Measurements from ENCODE around the gene PHACTR2. TPM values are rescaled to one million over a fixed set of nuclear protein-coding genes. Genes with fewer than 3 reads are reported as not detected.
"Not testable (repeated sequence)": the region's sequence is repeated elsewhere in the genome, so short reads cannot be mapped to it uniquely, and the experiment has no call there.

The PHACTR2 gene
- total and polyA plus RNA-seq, 4 experiments from 2014 or later, result 13.1 to 61.3 (median 45.4) TPM

DNA sequence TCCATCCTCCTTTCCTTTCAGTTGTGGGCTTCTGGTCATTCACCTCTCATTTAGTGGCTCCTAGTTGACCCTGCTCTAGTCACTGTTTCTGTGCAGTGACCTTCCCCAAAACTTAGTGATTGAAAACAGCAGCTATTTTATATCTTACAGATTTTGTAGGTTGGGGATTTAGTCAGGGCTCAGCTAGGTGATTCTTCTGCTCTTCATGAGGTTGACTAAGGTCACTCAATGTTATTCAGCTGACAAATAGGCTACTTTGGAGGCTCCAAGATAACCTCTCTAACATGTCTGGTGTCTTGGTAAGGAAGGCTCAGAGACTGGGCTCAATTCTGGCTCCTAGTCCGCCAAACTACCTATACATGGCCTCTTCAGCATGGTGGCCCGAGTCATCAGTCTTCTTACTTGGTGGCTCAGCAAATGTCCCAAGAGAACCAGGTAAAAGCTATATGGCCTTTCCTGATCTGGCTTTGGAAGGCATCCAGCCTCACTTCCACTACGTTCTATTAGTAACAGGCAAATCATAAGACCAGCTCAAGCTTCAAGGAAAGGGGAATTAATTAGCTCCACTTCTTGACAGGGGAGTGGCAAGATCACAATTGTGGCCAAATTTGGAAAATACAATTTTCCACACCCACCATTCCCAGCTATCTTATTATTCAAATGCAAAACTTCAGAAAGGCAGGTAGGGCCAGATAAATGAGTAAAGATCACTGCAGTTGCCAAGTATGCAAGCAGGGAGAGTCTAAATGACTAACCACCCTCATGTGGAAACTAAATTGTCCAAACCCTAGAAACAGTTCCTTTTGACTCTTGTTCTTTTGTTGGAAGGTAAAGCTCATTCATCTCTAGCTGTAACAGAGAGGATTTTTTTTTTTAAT, 114.9 kb downstream of the PHACTR2 start:
- H3K36me3 ChIP-seq (ENCODE audit: insufficient read depth, low read length), result peaks cover 4% of the 10 kb centered on the region
- Mint-ChIP-seq H3K27me3 (no peaks in the 10 kb centered on the region), H3K4me1 (peaks cover 0 to 8% (median 5%) of the 10 kb centered on the region in 4 donors), H3K36me3 (peaks cover 81 to 84% of the 10 kb centered on the region in 2 donors), H3K4me3 (no peak overlapping the region), H3K9me3 (peaks cover 2 to 12% (median 5%) of the 10 kb centered on the region in 8 donors), H3K27ac (no peak overlapping the region)
- DNase-seq, result no peak
- CTCF ChIA-PET (ENCODE audit: partially characterized antibody), result interaction anchor here (1.2 kb wide), 1 partner anchor 218 kb away, joined by 3 read pairs; no protein-coding TSS in a partner anchor
- H3K4me3 ChIP-seq (ENCODE audit: low read length in 2 of 2), result no peak overlapping the region
- H3K27ac ChIP-seq (ENCODE audit: low read depth, low read length), result no peak overlapping the region
- H3K4me1 ChIP-seq (ENCODE audit: insufficient read depth, low read length), result no peaks in the 10 kb centered on the region
- intact Hi-C loops (cut with micrococcal nuclease), result no loop called here
- no peaks in the 10 kb centered on the region for H3K9me3 ChIP-seq (ENCODE audit: control insufficient read depth in 1 of 2, low read length in 2 of 2)
- no peaks in the 10 kb centered on the region for H3K27me3 ChIP-seq (ENCODE audit: insufficient read depth, low read length)
- POLR2A ChIA-PET (ENCODE audit: partially characterized antibody), result no interaction called here

DNA sequence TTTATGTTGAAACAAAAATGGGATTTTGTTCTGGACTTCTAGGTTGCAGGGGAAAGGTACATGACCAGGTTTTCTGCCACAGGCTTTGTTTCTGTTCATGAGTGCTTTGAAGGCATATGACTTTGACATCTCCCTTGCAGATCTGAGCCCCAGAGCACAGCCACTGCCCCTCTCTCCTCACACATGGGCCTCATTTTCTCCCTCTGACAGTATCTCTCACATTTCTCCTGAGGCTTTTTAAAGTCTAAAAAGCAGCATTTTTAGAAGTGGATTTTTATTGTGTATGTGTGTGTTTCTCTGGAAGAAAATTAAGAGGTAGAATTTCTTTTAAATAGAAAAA, 115.5 kb downstream of the PHACTR2 start:
- peak overlapping the region in 2 of 7 donors; percentile 19 to 67 for H3K27ac Mint-ChIP-seq
- H3K9me3 Mint-ChIP-seq, result peaks cover 4 to 18% (median 9%) of the 10 kb centered on the region in 8 donors
- Histone ChIP-seq H3K27me3 (ENCODE audit: insufficient read depth, low read length) (no peaks in the 10 kb centered on the region), H3K4me3 (ENCODE audit: low read length in 2 of 2) (no peak overlapping the region), H3K36me3 (ENCODE audit: insufficient read depth, low read length) (peaks cover 4% of the 10 kb centered on the region), H3K4me1 (ENCODE audit: insufficient read depth, low read length) (no peaks in the 10 kb centered on the region), H3K27ac (ENCODE audit: low read depth, low read length) (no peak overlapping the region), H3K9me3 (ENCODE audit: control insufficient read depth in 1 of 2, low read length in 2 of 2) (no peaks in the 10 kb centered on the region)
- POLR2A ChIA-PET (ENCODE audit: partially characterized antibody), result no interaction called here
- H3K4me3 Mint-ChIP-seq, result no peak overlapping the region
- no peak for DNase-seq
- intact Hi-C loops (cut with micrococcal nuclease), result no loop called here
- CTCF ChIA-PET (ENCODE audit: partially characterized antibody), result interaction anchor here (1.2 kb wide), 1 partner anchor 218 kb away, joined by 3 read pairs; no protein-coding TSS in a partner anchor
- H3K36me3 Mint-ChIP-seq, result peaks cover 81 to 85% of the 10 kb centered on the region in 2 donors
- H3K4me1 Mint-ChIP-seq, result peaks cover 0 to 10% (median 7%) of the 10 kb centered on the region in 4 donors
- no peaks in the 10 kb centered on the region for H3K27me3 Mint-ChIP-seq

DNA sequence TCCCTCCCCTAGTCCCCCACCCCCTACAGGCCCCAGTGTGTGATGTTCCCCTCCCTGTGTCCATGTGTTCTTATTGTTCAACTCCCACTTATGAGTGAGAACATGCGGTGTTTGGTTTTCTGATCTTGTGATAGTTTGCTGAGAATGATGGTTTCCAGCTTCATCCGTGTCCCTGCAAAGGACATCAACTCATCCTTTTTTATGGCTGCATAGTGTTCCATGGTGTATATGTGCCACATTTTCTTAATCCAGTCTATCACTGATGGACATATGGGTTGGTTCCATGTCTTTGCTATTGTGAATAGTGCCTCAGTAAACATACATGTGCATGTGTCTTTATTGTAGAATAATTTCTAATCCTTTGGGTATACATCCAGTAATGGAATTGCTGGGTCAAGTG, 118.8 kb downstream of the PHACTR2 start:
- H3K36me3 ChIP-seq (ENCODE audit: insufficient read depth, low read length); H3K4me3 ChIP-seq (ENCODE audit: low read length in 2 of 2); H3K27ac ChIP-seq (ENCODE audit: low read depth, low read length); H3K4me3 Mint-ChIP-seq; H3K27ac Mint-ChIP-seq; POLR2A ChIA-PET (ENCODE audit: partially characterized antibody); DNase-seq; H3K9me3 ChIP-seq (ENCODE audit: control insufficient read depth in 1 of 2, low read length in 2 of 2); CTCF ChIA-PET (ENCODE audit: partially characterized antibody); intact Hi-C loops (cut with micrococcal nuclease); H3K27me3 ChIP-seq (ENCODE audit: insufficient read depth, low read length); H3K27me3 Mint-ChIP-seq; H3K4me1 ChIP-seq (ENCODE audit: insufficient read depth, low read length): not testable (repeated sequence)
- peaks cover 79 to 80% of the 10 kb centered on the region in 2 donors for H3K36me3 Mint-ChIP-seq
- peaks cover 3 to 15% (median 11%) of the 10 kb centered on the region in 4 donors for H3K4me1 Mint-ChIP-seq
- H3K9me3 Mint-ChIP-seq, result peaks cover 4 to 31% (median 27%) of the 10 kb centered on the region in 8 donors

DNA sequence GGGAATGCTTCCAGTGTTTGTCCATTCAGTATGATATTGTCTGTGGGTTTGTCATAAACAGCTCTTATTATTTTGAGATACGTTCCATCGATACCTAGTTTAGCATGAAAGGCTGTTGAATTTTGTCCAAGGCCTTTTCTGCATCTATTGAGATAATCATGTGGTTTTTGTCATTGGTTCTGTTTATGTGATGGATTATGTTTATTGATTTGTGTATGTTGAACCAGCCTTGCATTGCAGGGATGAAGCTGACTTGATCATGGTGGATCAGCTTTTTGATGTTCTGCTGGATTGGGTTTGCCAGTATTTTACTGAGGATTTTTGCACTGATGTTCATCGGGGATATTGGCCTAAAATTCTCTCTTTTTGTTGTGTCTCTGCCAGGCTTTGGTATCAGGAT, 120.7 kb downstream of the PHACTR2 start:
- intact Hi-C loops (cut with micrococcal nuclease); H3K27me3 ChIP-seq (ENCODE audit: insufficient read depth, low read length); H3K9me3 ChIP-seq (ENCODE audit: control insufficient read depth in 1 of 2, low read length in 2 of 2); POLR2A ChIA-PET (ENCODE audit: partially characterized antibody); DNase-seq; H3K27ac ChIP-seq (ENCODE audit: low read depth, low read length); H3K27ac Mint-ChIP-seq; H3K36me3 ChIP-seq (ENCODE audit: insufficient read depth, low read length); H3K4me3 ChIP-seq (ENCODE audit: low read length in 2 of 2); H3K27me3 Mint-ChIP-seq; CTCF ChIA-PET (ENCODE audit: partially characterized antibody); H3K4me1 ChIP-seq (ENCODE audit: insufficient read depth, low read length); H3K4me3 Mint-ChIP-seq: not testable (repeated sequence)
- Mint-ChIP-seq H3K4me1 (peaks cover 5 to 25% (median 13%) of the 10 kb centered on the region in 4 donors), H3K9me3 (peaks cover 4 to 31% (median 22%) of the 10 kb centered on the region in 8 donors), H3K36me3 (peaks cover 75% of the 10 kb centered on the region in 2 donors)

DNA sequence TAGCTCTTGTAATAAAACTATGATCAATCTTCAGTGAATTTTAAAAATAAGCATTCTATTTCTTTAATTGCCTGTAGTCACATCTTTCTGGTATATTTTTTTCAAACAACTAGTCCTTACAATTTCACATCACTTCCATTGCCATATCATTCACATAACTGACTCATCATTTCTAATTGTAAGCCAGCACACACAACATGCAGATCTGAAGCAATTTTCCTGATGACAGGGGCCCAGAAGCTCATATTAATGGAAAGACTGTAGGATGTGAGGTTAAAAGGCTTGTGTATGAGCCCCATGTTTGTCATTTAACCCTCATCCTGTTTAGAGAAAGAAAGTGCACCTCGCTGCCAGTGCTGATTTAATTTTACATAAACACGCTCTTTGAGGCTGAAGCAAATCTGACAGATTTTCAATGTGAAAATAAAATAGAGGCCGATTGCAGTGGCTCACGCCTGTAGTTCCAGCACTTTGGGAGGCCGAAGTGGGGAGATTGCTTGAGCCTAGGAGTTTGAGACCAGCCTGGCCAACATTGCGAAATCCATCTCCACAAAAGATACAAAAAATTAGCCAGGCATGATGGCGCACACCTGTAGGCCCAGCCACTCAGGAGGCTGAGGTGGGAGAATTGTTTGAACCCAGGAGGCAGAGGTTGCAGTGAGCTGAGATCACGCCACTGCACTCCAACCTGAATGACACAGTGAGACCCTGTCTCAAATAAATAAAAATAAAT, 125.2 kb downstream of the PHACTR2 start:
- intact Hi-C loops (cut with micrococcal nuclease), result no loop called here
- H3K36me3 Mint-ChIP-seq, result peaks cover 70 to 72% of the 10 kb centered on the region in 2 donors
- no peak overlapping the region for H3K4me3 ChIP-seq (ENCODE audit: low read length in 2 of 2)
- H3K27me3 Mint-ChIP-seq, result no peaks in the 10 kb centered on the region
- H3K4me3 Mint-ChIP-seq, result no peak overlapping the region
- POLR2A ChIA-PET (ENCODE audit: partially characterized antibody), result no interaction called here
- H3K36me3 ChIP-seq (ENCODE audit: insufficient read depth, low read length), result peaks cover 6% of the 10 kb centered on the region
- no peak for DNase-seq
- peaks cover 13 to 39% (median 26%) of the 10 kb centered on the region in 4 donors for H3K4me1 Mint-ChIP-seq
- H3K27ac Mint-ChIP-seq, result peak overlapping the region in 1 of 7 donors; percentile 1
- H3K27me3 ChIP-seq (ENCODE audit: insufficient read depth, low read length), result no peaks in the 10 kb centered on the region
- H3K9me3 ChIP-seq (ENCODE audit: control insufficient read depth in 1 of 2, low read length in 2 of 2), result no peaks in the 10 kb centered on the region
- H3K4me1 ChIP-seq (ENCODE audit: insufficient read depth, low read length), result no peaks in the 10 kb centered on the region
- no peak overlapping the region for H3K27ac ChIP-seq (ENCODE audit: low read depth, low read length)
- peaks cover 1 to 23% (median 18%) of the 10 kb centered on the region in 8 donors for H3K9me3 Mint-ChIP-seq
- CTCF ChIA-PET (ENCODE audit: partially characterized antibody), result interaction anchor here (0.6 kb wide), 1 partner anchor 35 kb away, joined by 3 read pairs; no protein-coding TSS in a partner anchor

DNA sequence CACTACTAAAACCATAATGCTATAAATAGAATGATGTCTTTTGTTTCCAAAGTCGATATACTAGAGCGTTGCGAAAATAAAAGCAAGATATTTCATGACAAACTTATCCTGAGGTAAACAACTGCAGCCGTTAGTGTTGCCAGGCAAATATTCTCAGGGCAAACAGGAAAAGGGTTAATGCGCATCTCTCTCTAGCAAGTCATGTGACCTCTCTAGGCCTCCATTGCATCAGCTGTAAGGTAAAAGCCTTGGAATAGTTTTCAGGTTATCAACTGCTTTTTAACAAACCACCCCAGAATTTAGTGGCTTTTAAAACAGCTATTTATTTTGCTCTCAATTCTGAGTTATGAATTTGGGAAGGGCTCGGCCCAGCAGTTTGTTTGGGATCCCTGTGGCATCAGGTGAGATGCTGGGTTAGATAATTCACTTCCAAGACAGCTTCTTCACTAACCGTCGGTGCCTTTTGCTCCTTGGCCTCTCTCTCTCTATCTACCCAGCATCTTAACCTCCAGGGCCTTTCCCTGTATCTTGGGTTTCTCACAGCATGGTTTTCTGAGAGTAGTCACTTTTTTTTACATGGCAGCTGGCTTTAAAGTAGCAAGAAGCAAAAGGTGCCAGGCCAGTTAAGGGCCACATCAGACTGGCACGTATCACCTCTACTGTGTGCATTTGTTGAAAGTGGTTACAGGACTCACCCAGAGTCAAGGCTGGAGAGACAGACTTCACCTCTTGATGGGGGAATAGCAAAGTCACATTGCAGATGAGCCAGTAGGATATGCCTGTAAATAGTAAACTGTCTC, 126.2 kb downstream of the PHACTR2 start:
- intact Hi-C loops (cut with micrococcal nuclease), result no loop called here
- H3K9me3 ChIP-seq (ENCODE audit: control insufficient read depth in 1 of 2, low read length in 2 of 2), result no peaks in the 10 kb centered on the region
- H3K9me3 Mint-ChIP-seq, result peaks cover 0 to 16% (median 10%) of the 10 kb centered on the region in 8 donors
- H3K27me3 Mint-ChIP-seq, result no peaks in the 10 kb centered on the region
- H3K36me3 ChIP-seq (ENCODE audit: insufficient read depth, low read length), result peaks cover 6% of the 10 kb centered on the region
- ChIA-PET CTCF (ENCODE audit: partially characterized antibody) (no interaction called here), POLR2A (ENCODE audit: partially characterized antibody) (no interaction called here)
- DNase-seq, result no peak
- H3K4me1 ChIP-seq (ENCODE audit: insufficient read depth, low read length), result no peaks in the 10 kb centered on the region
- no peak overlapping the region for H3K4me3 ChIP-seq (ENCODE audit: low read length in 2 of 2)
- no peak overlapping the region for H3K4me3 Mint-ChIP-seq
- H3K27ac Mint-ChIP-seq, result peak overlapping the region in 1 of 7 donors; percentile 29
- no peaks in the 10 kb centered on the region for H3K27me3 ChIP-seq (ENCODE audit: insufficient read depth, low read length)
- peaks cover 66% of the 10 kb centered on the region in 2 donors for H3K36me3 Mint-ChIP-seq
- H3K27ac ChIP-seq (ENCODE audit: low read depth, low read length), result no peak overlapping the region
- H3K4me1 Mint-ChIP-seq, result peaks cover 13 to 39% (median 25%) of the 10 kb centered on the region in 4 donors

Measured in CD4-positive, alpha-beta memory T cell (primary cell).